Measurements from ENCODE around the gene RALA.
A peak's percentile ranks its signal among the peaks of the same experiment; 100 is the strongest.
"Not testable (repeated sequence)": the region's sequence is repeated elsewhere in the genome, so short reads cannot be mapped to it uniquely, and the experiment has no call there.

Gene RALA

DNA sequence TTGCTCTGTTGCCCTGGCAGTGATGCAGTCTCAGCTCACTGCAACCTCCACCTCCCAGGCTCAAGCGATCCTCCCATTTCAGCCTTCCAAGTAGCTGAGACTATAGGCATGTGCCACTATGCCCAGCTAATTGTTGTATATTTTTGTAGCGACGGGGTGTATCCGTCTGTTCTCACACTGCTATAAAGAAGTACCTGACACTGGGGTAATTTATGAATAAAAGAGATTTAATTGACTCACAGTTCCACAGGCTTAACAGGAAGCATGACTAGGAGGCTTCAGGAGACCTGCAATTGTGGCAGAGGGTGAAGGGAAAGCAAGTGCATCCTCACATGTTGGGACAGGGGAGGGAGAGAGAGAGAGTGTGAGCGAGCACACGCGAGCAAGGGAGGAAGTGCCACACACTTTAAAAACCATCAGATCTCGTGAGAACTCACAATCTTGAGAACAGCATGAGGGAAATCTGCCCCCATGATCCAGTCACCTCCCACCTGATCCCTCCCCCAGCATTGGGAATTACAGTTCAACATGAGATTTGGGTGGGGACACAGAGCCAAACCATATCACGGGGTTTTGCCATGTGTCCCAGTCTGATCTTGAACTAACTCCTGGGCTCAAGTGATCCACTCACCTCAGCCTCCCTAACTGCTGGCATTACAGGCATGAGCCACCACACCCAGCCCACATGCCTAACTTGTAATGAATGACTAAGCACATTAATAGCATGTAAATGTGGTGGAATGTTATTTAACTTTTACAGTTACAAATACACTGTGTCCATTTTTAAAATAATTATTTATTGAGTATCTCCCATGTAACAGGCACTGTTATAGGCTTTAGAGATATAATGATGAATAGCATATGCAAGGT, 65.5 kb downstream of the RALA start:
- DNase-seq = peak; percentile 53

DNA sequence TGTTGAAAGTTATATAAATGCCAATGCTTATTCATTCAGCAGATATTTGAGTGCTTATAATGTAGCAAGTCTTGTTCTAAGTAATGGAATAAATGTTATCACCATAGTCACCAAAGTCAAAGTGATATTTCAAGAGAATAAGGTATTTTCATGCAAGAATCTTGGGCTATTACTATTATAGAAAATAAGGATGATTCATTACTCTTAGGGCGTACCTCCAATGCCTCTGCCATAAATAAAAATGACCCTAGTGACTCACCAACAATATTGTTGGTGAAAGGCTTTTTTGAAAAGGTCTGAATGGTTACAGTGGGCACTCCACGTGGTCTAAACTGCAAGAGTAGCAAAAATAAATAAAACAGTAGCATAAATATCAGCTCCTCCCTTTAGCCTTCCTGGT, 68.4 kb downstream of the RALA start:
- DNase-seq = no peak

DNA sequence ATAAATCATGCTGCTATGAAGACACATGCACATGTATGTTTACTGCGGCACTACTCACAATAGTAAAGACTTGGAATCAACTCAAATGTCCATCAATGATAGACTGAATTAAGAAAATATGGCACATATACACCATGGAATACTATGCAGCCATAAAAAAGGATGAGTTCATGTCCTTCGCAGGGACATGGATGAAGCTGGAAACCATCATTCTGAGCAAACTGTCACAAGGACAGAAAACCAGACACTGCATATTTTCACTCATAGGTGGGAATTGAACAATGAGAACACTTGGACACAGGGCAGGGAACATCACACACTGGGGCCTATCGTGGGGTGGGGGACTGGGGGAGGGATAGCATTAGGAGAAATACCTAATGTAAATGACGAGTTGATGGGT, 69.7 kb downstream of the RALA start:
- not testable (repeated sequence) for DNase-seq

DNA sequence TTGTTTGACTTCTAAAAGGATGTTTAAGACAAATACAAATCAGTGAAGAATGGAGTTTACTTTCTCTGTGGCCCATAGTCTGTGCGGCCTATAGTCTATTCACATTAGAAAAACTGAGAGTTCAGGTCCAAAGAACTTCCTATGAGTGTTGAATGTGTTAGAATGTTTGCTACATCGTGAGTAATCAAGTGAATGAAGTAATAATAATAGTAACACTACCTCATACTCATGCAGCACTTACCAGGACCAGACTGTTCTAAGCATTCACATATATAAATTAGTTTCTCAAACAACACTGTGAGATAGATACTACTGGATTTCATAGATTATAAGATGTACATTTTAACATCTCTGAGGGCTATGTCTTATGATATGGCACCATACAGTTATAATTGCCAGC, 70.4 kb downstream of the RALA start:
- DNase-seq = no peak

DNA sequence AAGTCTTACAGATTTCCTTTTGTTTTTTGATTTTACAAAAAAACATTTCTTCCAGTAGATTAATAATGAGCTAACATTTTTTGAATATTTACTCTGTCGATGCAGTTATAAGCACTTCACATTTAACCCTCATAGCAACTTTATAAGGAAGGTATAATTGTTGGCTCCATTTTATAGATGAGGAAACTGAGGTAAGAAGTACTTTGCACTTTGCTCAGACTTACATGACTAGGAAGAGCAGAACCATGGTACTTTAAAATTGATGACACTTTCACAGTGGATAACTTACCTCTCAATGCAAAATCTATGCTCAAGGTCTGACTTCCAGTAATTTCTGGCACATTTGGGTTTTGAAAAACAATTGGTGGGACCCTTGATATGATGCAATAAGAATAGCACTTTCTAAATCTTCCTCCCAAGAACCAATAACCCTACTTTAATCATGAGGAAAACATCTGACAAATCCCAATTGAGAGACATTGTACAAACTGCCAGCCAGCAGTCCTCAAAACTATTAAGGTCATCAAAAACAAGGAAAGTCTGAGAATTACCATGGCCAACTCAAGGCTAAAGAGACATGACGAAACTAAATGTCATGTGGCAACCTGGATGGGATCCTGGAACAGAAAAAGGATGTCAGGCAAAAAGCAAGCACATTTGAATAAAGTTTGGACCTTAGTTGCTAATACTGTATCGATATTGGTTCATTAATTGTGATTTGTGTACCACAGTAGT, 72.6 kb downstream of the RALA start:
- DNase-seq = no peak

DNA sequence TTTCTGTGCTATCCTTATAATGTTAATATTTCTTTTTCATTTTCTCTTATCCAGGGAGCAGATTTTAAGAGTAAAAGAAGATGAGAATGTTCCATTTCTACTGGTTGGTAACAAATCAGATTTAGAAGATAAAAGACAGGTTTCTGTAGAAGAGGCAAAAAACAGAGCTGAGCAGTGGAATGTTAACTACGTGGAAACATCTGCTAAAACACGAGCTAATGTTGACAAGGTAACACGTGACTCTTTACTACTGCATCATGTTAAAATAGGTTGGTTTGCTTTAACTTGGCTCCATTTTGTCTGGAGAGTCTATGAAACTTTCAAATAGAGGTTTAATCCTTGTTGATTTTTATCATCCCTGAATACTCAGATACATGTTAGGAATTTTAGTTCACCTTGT, 73.3 kb downstream of the RALA start:
- DNase-seq = no peak

DNA sequence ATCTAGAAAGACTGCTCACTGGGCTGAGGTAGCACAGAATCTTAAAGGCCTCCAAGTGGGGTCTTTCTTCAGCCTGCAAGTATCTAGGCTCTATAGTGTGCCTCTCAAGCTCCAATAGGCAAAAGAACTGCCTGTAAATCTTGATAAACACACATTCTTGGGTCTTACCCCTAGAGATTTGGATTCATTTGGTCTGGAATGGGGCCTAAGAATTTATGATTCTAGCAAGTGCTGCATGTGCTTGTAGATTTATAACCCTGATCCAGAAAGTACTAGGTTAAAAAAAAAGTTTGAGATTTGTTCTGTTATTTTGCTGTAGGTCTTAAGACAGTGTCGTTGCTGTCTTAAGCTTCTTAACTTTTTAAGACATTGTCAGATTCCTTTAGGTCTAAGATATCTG, 74.1 kb downstream of the RALA start:
- DNase-seq = no peak

DNA sequence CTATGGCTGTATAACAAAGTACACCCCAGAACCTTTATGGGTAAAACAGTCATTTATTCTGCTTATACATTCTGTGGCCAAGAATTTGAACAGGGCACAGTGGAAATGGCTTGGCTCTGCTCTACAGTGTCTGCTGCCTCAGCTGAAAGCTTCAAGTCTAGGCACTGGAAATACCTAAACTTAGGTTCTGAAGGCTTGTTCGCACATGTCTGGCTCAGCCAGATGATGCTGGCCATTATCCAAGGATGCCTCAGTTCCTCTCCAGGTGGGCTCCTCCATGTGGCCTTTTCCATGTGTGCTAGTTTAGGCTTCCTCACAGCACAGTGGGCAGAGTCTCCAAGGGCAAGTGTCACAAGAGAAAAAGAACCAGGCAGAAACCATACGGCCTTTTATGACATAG, 76.8 kb downstream of the RALA start:
- no peak for DNase-seq

DNA sequence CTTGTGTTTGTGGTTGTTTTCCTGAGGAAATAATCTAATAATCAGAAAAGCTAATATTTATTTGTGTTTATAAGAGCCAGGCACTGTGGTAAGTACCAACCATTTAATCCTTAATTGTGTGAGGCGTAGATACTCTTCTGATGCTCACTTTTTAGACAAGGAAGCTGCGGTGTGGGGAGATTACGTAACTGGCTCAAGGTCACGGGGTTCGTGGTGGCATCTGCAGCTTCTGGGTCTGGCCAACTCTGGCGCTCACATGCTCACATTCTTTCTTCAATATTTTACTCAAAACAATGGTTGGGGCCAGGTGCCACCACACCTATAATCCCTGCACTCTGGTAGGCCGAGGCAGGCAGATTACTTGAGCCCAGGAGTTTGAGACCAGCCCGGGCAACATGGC, 77.6 kb downstream of the RALA start:
- peak; percentile 70 for DNase-seq

DNA sequence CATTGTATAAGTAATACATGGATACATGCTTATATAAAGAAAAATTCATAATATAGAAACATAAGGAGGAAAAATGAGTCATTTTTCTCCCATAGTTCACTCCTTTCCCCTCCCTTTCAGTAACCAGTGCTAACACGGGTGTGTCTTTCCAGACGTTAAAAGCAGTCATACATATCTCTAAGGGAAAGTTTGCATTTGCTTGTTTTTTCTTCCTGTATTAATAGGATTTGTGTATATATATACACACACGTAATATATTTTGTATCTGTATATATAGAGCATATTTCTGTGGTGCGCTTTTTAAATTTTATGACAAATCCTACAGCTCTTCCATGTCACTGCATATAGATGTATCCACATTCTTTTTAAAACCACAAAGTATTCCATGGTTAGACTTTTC, 78.8 kb downstream of the RALA start:
- no peak for DNase-seq

DNA sequence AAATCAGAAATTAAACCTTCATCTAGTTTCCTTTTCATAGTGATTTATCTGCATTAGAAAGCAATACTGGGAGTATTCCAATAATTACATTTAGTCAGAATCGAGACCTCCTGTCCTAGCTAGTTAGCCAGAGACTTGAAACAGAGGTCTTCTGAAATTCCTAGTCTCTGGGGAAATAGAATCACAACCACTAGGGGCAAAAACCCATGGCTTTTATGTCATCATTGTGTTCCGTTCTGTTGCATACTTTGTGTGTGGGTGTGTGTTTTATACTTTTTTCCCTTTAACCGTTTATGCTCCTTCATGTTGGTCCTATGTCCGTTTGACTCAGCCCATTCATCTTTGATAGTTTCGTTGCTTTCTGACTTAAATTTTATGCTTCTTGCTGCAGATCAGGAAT, 79.8 kb downstream of the RALA start:
- no peak for DNase-seq

DNA sequence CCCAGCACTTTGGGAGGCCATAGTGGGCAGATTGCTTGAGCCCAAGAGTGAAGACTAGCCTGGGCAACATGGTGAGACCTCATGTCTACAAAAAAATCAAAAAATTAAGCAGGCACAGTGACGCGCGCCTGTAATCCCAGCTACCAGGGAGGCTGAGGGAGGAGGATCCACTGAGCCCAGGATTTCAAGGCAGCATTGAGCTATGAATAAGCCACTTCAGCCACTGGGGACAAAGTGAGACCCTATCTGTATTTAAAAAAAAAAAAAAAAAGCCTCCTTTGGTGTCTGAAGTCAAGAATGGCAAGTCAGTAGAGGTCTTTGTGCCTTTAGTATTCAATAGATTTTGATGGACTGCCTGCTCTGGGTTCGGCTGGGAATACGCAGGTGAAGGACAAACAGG, 85.7 kb downstream of the RALA start:
- DNase-seq = no peak

DNA sequence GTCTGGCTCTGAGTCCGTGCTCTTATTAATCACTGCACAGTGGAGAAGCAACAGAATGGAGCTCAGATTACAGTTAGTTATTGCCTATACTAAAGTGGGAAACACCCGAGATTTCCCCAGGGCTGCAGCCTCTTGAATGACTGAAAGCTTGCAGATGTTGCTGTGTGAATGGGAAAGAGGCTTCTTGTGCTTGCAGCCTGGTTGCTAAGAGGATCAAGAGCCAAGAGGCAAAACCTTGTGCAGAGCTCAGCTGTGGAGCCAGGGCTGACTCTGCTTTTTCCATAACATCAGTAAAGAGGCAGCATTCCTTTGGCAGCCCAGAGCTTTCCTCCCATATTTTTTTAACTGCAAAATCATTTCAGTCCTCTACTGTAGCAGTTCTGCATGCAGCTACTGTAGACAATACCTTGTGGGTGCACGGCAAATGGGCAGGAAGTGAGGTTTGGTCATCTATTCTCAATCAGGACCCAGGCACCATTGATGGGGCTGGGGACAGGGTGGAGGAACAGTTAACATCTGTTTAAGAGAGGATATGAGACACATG, 86.5 kb downstream of the RALA start:
- DNase-seq = peak; percentile 42

DNA sequence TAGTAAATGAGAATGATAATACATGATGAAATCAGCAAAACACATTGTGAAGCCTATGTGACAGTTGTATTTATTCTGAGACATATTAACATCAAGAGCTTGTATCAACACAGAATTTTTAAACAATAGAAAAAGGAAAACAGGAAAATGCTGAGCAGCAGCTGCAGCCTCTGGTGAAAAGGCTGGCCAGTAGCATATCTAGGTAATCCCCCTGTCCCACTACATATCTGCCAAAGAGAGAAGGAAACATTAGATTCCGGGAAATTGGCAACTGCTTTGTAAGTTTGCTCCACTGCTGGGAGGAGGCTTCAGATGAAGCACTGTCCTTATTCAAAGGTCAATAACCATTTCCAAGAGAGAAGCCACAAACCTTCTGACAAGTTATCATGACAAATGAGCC, 89.4 kb downstream of the RALA start:
- no peak for DNase-seq

DNA sequence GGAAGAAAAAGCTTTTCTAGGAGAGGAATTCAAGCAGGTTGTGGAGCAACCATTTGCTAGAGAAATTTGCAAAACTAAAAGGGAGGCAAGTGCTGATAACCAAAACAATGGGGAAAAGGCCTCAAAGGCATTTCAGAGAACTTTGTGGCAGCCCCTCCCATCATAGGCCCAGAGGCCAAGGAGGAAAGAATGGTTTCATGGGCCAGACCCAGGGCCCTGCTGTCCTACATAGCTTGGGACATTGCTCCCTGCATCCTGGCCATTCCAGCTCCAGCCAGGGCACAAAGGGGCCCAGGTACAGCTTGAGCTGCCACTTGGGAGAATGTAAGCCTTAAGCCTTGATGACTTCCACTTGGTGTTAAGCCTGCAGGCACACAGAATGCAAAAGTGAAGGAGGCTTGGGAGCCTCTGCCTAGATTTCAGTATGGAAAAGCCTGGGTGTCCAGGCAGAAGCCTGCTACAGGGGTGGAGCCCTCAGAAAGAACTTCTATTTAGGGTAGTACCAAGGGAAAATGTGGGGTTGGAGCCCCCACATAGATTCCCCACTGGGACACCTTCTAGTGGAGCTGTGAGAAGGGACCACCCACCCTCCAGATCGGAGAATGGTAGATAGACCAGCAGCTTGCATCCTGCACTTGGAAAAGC, 91.2 kb downstream of the RALA start:
- no peak for DNase-seq

DNA sequence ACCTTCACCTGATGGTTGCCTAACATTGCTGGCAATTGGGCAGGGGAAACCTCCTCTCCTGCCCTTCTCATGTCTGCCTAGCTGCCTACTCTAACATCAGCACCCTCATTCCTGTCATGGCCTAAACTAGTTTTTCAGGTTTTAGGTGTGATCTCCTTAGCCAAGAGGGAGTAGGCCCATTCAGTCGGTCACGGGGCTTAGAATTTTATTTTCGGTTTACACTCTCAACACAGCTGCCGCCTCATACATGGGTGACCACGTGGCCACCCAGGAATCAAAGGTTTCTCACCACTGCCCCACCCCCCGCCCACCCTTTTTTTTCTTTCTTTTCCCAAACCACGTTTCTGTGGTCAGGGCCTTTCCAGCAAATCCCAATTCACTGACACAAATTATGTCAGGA, 97.2 kb downstream of the RALA start:
- DNase-seq = no peak

DNA sequence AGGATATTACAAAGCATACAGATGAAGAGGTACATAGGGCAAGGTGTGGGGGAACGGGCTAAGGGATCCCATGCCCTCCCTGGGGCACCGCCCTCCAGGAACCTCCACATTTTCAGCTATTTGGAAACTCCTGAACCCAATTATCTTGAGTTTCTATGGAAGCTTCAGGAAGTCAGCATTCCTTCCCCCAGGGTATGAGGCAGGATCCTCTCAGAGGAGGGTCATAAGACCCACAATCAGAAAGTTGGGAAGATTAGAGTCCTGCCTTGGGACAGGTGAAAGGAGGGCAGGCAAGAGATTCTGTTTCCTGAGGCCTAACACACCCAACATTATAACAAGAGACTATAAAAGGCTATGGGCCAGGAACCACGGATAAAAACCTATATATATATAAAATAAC, 98.0 kb downstream of the RALA start:
- DNase-seq = no peak

DNA sequence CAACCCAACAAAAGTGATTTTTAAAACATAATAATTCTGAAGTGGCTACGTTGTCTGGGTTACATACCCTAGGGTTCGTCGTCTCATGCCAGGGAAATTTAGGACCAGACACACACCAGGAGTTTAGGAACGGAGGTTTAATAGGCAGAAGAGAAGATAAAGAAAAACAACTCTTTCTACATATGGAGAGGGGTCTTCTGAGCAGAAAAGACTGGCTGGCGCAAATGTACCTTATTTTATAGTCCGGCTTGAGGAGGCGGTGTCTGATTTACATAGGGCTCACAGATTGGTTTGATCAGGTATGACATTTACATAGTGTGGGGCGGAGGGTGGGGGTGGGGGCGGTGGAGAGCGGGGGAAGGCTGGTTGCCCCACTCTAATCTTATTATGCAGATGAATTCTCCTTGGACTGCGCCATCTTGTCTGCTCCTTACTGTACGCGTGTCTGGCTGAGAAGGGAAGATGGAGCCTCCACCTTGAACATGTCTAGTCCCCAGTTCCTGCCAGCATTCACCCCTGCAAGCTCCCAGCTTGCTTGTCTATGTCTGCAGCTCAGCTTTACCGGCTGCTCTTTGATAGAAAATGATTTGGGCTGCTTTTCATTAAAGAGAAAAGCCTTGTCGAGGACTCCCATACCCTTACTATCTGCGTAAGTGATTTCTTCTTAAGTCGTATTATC, 98.7 kb downstream of the RALA start:
- no peak for DNase-seq

DNA sequence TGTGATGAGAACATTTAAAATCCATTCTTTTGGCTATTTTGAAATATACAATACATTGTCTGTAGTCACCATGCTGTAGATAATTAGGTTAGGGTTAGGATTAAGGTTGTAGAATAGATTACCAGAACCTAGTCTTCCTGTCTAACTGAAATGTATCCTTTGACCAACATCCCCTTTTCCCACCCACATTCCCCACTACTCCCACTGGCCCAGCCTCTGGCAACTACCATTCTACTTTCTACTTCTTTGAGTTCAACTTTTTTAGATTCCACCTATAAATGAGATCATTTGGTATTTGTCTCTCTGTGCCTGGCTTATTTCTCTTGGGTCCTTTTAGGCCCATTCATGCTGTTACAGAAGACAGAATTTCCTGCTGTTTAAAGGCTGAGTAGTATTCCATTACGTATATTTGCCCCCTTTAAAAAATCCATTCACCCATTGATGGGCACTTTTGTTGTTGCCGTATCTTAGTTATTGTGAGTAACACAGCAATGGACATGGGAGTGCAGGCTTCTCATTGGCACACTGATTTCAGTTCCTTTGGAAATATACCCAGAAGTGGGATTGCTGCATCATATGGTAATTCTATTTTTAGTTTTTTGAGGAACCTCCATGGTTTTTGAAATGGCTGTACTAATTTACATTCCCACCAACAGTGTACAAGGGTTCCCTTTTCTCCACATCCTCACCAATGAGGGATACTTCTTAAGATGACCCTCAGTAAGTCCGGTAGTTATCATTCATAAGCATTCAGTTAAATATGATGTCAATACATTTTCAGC, 104.0 kb downstream of the RALA start:
- DNase-seq = no peak

DNA sequence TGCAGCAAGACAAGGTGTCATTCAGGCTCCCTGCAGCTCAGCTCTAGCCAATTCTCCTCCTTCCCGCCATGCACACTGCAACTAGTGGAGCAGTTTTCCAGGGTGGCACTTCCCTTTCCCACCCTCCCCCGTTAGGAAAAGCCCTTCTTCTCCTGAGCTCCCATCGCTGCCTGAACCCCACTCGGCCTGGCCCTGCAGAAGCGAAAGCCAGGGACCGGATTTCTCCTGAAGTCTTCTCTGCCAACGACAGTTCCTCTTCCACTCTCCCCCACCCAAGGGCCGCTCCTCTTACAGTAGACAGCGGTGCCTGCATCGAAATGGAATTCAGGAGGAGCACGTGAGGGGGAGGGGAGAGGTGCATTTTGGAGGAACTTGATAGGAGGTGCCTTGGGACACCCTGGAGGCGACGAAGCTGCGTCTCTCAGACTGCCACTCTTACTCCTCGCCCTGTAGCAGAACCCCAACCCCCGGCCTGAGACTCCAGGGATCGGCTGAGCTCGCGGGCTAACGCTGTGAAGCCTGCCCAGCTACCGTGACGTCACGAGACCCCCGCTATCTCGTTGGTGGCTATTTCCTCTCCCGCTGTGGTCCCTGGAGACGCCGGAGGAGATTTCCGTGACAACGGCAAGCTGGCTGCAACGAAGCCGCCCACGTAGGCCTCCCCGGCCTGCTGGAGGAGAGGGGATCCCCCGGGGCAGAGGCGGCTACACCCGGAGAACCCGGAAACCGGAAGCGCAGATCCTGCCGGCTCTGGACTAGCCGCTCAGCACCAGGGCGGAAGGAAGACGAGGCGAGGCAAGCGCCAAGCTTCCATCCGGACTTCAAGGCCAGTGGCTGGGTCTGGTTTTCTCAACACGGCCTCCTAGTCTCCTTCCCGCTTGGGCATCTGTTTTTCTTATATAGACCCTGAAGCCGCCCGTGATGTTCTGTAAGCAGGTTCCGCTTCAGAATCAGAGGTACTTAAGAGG, 109.7 kb downstream of the RALA start:
- DNase-seq = peak; percentile 94

All from hematopoietic multipotent progenitor cell treated with erythropoietin and hydrocortisone succinate and interleukin-3 and kit ligand, for 6 days (in vitro differentiated cells).